ENCODE measurements around the gene PMEL.
A peak's percentile ranks its signal among the peaks of the same experiment; 100 is the strongest.

Gene PMEL

GRCh38 chr12:55972456-55972855 lies 6.6 kb upstream of the PMEL start:
- H3K4me3 ChIP-seq (ENCODE audit: control insufficient read depth, low read depth, low read length): peak overlapping the region; percentile 72
- no peak for DNase-seq (ENCODE audit: low read depth)
- TF ChIP-seq, protein P1, sequence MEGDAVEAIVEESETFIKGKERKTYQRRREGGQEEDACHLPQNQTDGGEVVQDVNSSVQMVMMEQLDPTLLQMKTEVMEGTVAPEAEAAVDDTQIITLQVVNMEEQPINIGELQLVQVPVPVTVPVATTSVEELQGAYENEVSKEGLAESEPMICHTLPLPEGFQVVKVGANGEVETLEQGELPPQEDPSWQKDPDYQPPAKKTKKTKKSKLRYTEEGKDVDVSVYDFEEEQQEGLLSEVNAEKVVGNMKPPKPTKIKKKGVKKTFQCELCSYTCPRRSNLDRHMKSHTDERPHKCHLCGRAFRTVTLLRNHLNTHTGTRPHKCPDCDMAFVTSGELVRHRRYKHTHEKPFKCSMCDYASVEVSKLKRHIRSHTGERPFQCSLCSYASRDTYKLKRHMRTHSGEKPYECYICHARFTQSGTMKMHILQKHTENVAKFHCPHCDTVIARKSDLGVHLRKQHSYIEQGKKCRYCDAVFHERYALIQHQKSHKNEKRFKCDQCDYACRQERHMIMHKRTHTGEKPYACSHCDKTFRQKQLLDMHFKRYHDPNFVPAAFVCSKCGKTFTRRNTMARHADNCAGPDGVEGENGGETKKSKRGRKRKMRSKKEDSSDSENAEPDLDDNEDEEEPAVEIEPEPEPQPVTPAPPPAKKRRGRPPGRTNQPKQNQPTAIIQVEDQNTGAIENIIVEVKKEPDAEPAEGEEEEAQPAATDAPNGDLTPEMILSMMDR (conservative IDR thresholded peaks at IDR 0.05; ENCODE audit: control insufficient read depth, insufficient read depth, low read depth, low read length): no peak

GRCh38 chr12:55972042-55972441 lies 6.2 kb upstream of the PMEL start:
- peak; percentile 69 for DNase-seq (ENCODE audit: low read depth)
- no peak overlapping the region for H3K4me3 ChIP-seq (ENCODE audit: control insufficient read depth, low read depth, low read length)
- TF ChIP-seq, protein P1 (conservative IDR thresholded peaks at IDR 0.05; ENCODE audit: control insufficient read depth, insufficient read depth, low read depth, low read length): no peak

- peak; percentile 80 for DNase-seq (ENCODE audit: low read depth)
- H3K4me3 ChIP-seq (ENCODE audit: control insufficient read depth, low read depth, low read length): no peak overlapping the region
- TF ChIP-seq, protein P1 (conservative IDR thresholded peaks at IDR 0.05; ENCODE audit: control insufficient read depth, insufficient read depth, low read depth, low read length): no peak
Observed at GRCh38 chr12:55970775-55971174, 4.9 kb upstream of the PMEL start.

DNA sequence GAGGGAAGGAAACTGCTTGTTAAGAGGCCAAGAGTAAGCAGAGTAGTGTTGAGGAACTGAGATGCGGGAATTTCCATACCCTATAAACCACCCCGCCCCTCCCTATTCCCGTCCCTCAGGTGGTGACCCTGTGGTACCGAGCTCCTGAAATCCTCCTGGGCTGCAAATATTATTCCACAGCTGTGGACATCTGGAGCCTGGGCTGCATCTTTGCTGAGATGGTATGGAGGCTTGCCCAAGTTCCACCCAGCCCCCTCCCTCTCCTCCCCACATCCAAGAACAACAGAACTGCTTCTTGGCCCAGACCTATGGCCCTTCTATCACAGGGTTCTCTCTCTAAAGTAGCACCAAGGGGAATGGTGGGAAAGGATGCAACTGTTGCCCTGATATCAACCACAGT lies 3.5 kb upstream of the PMEL start:
- no peak overlapping the region for H3K4me3 ChIP-seq (ENCODE audit: control insufficient read depth, low read depth, low read length)
- TF ChIP-seq, protein P1 (conservative IDR thresholded peaks at IDR 0.05; ENCODE audit: control insufficient read depth, insufficient read depth, low read depth, low read length): no peak
- DNase-seq (ENCODE audit: low read depth): no peak

DNA sequence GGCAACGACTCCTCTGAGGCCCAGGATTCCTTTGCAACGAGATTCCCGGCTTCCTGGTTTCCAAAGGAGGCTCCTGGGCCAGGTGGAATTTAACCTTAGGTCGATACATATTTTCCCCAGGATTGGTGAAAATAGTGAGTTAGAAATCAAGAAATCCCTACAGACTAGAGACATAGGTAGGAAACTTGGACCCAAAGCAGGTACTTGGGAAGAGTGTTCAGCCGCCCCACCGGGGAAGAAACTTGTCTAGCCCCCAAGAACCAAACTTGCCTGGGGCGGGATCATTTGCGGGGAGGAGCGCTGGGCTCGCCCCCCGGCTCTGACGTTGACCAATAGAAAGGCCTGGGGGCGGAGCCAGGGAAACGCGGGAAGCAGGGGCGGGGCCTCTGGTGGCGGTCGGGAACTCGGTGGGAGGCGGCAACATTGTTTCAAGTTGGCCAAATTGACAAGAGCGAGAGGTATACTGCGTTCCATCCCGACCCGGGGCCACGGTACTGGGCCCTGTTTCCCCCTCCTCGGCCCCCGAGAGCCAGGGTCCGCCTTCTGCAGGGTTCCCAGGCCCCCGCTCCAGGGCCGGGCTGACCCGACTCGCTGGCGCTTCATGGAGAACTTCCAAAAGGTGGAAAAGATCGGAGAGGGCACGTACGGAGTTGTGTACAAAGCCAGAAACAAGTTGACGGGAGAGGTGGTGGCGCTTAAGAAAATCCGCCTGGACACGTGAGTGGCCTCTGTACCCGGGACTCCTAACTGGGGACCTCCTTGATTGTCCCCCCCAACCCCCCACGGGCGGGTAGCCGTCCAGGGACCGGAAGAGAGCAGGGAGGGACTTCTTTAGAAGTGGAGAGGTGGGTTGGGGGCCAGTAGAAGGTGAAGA lies 803 bp upstream of the PMEL start, which contains the start of gene CDK2:
Gene CDK2, plus strand, starts transcription at position 423 of the 874 bp plus-strand sequence. Its CDS starts 179 bp downstream, at position 602.
- DNase-seq (ENCODE audit: low read depth): peak; percentile 63

DNA sequence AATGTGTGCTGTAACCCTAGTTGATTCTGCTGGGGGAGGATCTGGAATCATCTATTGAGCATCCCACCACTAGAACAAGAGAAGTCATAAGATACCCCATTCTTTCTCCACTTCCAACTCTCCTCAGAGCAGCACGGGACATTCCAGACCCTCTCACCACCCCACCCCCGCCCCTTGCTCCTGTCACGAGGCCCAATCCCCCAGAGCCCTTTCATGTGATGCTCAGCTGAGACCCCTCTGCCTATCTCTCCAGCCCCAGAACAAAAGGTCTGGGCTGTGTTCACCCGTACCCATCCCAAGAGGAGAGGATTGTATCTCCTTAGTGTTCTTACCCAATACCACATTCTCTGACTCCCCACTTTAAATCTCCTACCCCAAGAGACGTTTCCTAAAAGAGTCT lies 602 bp downstream of the PMEL start:
- H3K4me3 ChIP-seq (ENCODE audit: control insufficient read depth, low read depth, low read length): no peak overlapping the region
- TF ChIP-seq, protein P1 (conservative IDR thresholded peaks at IDR 0.05; ENCODE audit: control insufficient read depth, insufficient read depth, low read depth, low read length): no peak
- DNase-seq (ENCODE audit: low read depth): no peak

More for the DNA sequence above, 803 bp upstream of the PMEL start, which contains the start of gene CDK2:
- TF ChIP-seq, protein P1 (conservative IDR thresholded peaks at IDR 0.05; ENCODE audit: control insufficient read depth, insufficient read depth, low read depth, low read length): no peak
- H3K4me3 ChIP-seq (ENCODE audit: control insufficient read depth, low read depth, low read length): peak within 1 kb of the TSS; percentile 95
